ENCODE results near the gene DDX23.
A peak's percentile ranks its signal among the peaks of the same experiment; 100 is the strongest.

The DDX23 gene

DNA sequence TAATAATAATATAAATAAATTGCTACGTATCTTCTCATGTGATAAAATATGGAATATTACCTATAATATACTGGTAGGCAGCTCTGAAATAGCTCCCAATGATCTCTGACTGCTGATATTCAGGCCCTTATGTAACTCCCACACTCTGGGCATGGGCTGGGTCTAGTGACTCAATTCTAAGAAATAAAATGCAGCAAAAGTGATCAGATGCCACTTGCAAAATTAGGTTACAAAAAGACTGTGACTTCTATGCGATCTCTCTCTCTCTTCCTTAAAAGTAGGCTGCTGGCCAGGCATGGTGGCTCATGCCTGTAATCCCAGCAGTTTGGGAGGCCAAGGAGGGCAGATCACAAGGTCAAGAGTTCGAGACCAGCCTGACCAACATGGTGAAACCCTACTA lies 44.0 kb downstream of the DDX23 start:
- Histone ChIP-seq H3K4me3 (ENCODE audit: low read length) (no peak overlapping the region), H3K9me3 (ENCODE audit: control insufficient read depth, low read length) (no peaks in the 10 kb centered on the region), H3K4me1 (ENCODE audit: control insufficient read depth, insufficient read depth, low read length) (peaks cover 14% of the 10 kb centered on the region), H3K27me3 (ENCODE audit: control insufficient read depth, insufficient read depth, low read length) (no peaks in the 10 kb centered on the region), H3K9ac (ENCODE audit: low read length) (no peak overlapping the region), H3K36me3 (ENCODE audit: control insufficient read depth, insufficient read depth, low read length) (no peaks in the 10 kb centered on the region)

DNA sequence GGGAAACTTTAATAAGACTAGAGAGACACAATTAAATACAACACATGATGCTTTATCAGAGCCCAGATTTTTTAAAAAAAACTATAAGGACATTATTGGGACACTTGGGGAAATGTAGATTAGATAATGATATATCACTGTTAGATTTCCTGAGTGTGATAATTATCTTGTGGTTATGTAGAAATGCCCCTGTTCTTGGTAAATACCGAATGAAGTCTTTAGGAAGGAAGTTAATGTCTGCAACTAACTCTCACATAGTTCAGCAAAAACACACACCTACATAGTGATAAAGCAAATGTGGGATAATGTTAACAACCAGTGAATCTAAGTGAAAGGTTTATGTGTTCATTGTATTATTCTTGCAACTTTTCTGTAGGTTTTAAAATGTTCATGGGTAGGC lies 48.3 kb downstream of the DDX23 start:
- Histone ChIP-seq H3K4me3 (ENCODE audit: low read length) (no peak overlapping the region), H3K36me3 (ENCODE audit: control insufficient read depth, insufficient read depth, low read length) (no peaks in the 10 kb centered on the region), H3K27me3 (ENCODE audit: control insufficient read depth, insufficient read depth, low read length) (peaks cover 9% of the 10 kb centered on the region), H3K9me3 (ENCODE audit: control insufficient read depth, low read length) (no peaks in the 10 kb centered on the region), H3K4me1 (ENCODE audit: control insufficient read depth, insufficient read depth, low read length) (no peaks in the 10 kb centered on the region), H3K9ac (ENCODE audit: low read length) (no peak overlapping the region)

DNA sequence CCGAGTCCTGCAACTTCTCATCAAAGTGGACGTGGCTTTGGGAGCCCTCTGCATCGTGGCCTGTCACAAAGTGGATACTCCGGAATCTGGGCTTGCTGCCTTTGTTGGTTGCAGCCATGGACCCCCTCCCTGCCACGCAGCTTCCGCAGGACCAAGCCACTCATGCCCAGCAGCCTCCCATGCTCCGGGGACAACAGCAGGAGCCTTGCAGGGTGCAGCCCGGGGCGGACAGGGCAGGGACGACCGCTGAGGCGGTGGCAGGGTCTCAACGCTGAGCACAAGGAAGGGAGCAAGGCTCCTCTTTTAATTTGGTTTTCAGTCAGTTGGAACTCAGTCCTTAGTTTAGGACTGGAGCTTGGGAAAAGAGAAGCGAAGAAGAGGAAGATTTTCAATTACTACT lies 51.0 kb downstream of the DDX23 start:
- H3K4me3 ChIP-seq (ENCODE audit: low read length) = no peak overlapping the region
- H3K9me3 ChIP-seq (ENCODE audit: control insufficient read depth, low read length) = no peaks in the 10 kb centered on the region
- H3K9ac ChIP-seq (ENCODE audit: low read length) = no peak overlapping the region
- no peaks in the 10 kb centered on the region for H3K36me3 ChIP-seq (ENCODE audit: control insufficient read depth, insufficient read depth, low read length)
- no peaks in the 10 kb centered on the region for H3K4me1 ChIP-seq (ENCODE audit: control insufficient read depth, insufficient read depth, low read length)
- H3K27me3 ChIP-seq (ENCODE audit: control insufficient read depth, insufficient read depth, low read length) = peaks cover 9% of the 10 kb centered on the region

DNA sequence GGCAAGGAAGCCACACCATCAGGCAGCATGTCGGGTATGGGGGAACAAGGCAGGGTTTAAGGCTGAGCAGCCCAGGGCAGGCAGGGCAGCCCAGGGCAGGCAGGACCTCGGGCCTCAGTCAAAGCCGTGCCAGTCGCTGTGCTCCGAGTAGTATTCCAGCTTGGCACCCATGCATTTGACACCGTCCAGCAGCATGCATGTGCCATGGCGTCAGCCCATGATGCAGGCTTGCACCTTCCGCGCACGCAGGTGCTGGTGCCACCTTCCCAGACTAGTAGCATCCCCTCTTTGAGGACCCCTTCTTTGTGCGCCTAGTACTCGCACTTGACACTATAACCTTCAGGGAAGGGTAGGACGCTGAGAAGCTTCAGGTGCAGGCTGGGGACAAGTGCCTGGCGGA lies 51.5 kb downstream of the DDX23 start:
- peaks cover 3% of the 10 kb centered on the region for H3K4me1 ChIP-seq (ENCODE audit: control insufficient read depth, insufficient read depth, low read length)
- H3K9me3 ChIP-seq (ENCODE audit: control insufficient read depth, low read length) = no peaks in the 10 kb centered on the region
- peaks cover 9% of the 10 kb centered on the region for H3K27me3 ChIP-seq (ENCODE audit: control insufficient read depth, insufficient read depth, low read length)

GRCh38 chr12:48796976-48797375 lies 55.0 kb downstream of the DDX23 start:
- H3K9me3 ChIP-seq (ENCODE audit: control insufficient read depth, low read length) = no peaks in the 10 kb centered on the region
- H3K36me3 ChIP-seq (ENCODE audit: control insufficient read depth, insufficient read depth, low read length) = no peaks in the 10 kb centered on the region
- peaks cover 9% of the 10 kb centered on the region for H3K27me3 ChIP-seq (ENCODE audit: control insufficient read depth, insufficient read depth, low read length)
- H3K9ac ChIP-seq (ENCODE audit: low read length) = no peak overlapping the region
- no peak overlapping the region for H3K4me3 ChIP-seq (ENCODE audit: low read length)
- peaks cover 11% of the 10 kb centered on the region for H3K4me1 ChIP-seq (ENCODE audit: control insufficient read depth, insufficient read depth, low read length)

More for the DNA sequence above, 51.5 kb downstream of the DDX23 start:
- Histone ChIP-seq H3K9ac (ENCODE audit: low read length) (no peak overlapping the region), H3K36me3 (ENCODE audit: control insufficient read depth, insufficient read depth, low read length) (no peaks in the 10 kb centered on the region), H3K4me3 (ENCODE audit: low read length) (no peak overlapping the region)

- H3K9ac ChIP-seq (ENCODE audit: low read length) = no peak overlapping the region
- H3K9me3 ChIP-seq (ENCODE audit: control insufficient read depth, low read length) = no peaks in the 10 kb centered on the region
- H3K4me1 ChIP-seq (ENCODE audit: control insufficient read depth, insufficient read depth, low read length) = peaks cover 11% of the 10 kb centered on the region
- H3K36me3 ChIP-seq (ENCODE audit: control insufficient read depth, insufficient read depth, low read length) = no peaks in the 10 kb centered on the region
- peaks cover 9% of the 10 kb centered on the region for H3K27me3 ChIP-seq (ENCODE audit: control insufficient read depth, insufficient read depth, low read length)
- no peak overlapping the region for H3K4me3 ChIP-seq (ENCODE audit: low read length)
These were observed 56.2 kb downstream of the DDX23 start for GRCh38 chr12:48795550-48796455.

DNA sequence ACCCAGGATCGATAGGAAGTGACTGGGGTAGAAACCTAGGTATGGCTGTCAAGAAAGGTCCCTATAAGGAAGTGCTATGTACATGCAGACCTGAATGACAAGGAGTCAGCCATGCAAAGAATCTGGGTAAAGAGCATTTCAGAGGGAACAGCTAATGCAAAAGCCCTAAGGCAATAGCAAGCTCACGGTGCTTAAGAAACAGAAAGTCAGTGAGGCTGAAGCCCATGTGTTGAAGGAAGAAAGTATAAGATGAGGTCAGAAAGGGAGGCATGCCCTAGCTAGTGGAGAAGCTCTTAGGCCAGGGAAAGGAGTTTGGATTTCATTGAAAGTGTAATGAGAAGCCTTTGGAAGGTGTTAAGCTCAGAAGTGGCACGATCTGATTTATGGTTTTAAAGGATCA lies 57.1 kb downstream of the DDX23 start:
- Histone ChIP-seq H3K9ac (ENCODE audit: low read length) (no peak overlapping the region), H3K36me3 (ENCODE audit: control insufficient read depth, insufficient read depth, low read length) (no peaks in the 10 kb centered on the region), H3K4me3 (ENCODE audit: low read length) (no peak overlapping the region), H3K4me1 (ENCODE audit: control insufficient read depth, insufficient read depth, low read length) (peaks cover 19% of the 10 kb centered on the region), H3K27me3 (ENCODE audit: control insufficient read depth, insufficient read depth, low read length) (peaks cover under 1% of the 10 kb centered on the region), H3K9me3 (ENCODE audit: control insufficient read depth, low read length) (no peaks in the 10 kb centered on the region)

- Histone ChIP-seq H3K36me3 (ENCODE audit: control insufficient read depth, insufficient read depth, low read length) (no peaks in the 10 kb centered on the region), H3K4me3 (ENCODE audit: low read length) (no peak overlapping the region), H3K9ac (ENCODE audit: low read length) (no peak overlapping the region), H3K27me3 (ENCODE audit: control insufficient read depth, insufficient read depth, low read length) (no peaks in the 10 kb centered on the region), H3K9me3 (ENCODE audit: control insufficient read depth, low read length) (no peaks in the 10 kb centered on the region), H3K4me1 (ENCODE audit: control insufficient read depth, insufficient read depth, low read length) (peaks cover 21% of the 10 kb centered on the region)
These were observed 58.3 kb downstream of the DDX23 start for GRCh38 chr12:48793696-48794095.

GRCh38 chr12:48789858-48790326 lies 62.1 kb downstream of the DDX23 start:
- H3K9ac ChIP-seq (ENCODE audit: low read length) = peak overlapping the region; percentile 98
- peak overlapping the region; percentile 62 for H3K4me3 ChIP-seq (ENCODE audit: low read length)
- no peaks in the 10 kb centered on the region for H3K36me3 ChIP-seq (ENCODE audit: control insufficient read depth, insufficient read depth, low read length)
- H3K27me3 ChIP-seq (ENCODE audit: control insufficient read depth, insufficient read depth, low read length) = no peaks in the 10 kb centered on the region
- no peaks in the 10 kb centered on the region for H3K9me3 ChIP-seq (ENCODE audit: control insufficient read depth, low read length)
- H3K4me1 ChIP-seq (ENCODE audit: control insufficient read depth, insufficient read depth, low read length) = peaks cover 30% of the 10 kb centered on the region

DNA sequence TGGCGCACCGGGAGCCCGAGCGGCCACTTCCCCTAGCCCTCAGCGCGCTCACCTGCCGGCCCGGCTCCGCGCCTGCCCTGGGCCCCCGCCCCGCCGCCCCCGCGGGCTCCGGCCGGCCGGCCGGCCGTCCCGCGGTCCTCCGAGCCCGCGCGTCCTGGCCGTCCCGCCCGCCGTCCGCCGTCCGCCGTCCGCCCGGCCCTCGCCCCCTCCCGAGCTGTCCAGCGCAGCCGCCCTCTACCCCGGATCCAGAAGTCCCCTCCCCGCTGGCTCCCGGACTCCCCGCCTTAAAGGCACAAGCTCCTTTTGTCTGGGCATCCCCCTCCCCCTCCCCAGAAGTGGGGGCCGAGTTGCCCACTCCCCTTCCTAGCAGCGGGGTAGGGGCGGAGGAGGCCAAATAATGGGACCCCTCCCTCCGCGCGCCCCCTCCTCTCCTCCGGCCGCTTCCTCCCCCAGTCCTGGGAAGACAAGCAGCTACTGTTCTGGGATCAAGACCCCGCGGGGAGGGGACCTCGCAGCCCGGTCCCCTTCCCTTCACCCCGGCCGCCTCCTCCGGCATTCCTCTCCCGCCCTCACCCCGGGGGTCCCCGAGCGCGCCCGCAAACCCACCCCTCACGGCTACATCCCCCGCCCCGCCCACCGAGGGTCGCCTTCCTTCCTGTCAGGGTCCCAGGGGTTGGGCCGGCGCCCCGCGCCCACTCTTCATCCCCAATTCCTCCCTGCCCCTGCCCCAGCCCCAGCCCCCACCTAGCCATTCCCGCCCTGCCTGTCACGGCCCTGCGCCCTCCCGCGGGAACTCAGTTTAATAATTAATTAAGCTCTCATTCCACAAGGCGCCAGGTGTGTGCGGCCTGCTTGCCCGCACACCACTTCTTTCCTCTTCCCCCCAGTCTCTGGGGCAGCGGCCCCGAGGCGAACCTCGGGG lies 62.8 kb downstream of the DDX23 start, which contains the start of gene ADCY6:
Gene ADCY6 (minus strand): TSS at position 236 of the 922 bp plus-strand sequence. CDS start 5,655 bp downstream, outside the sequence.
- no peaks in the 10 kb centered on the region for H3K27me3 ChIP-seq (ENCODE audit: control insufficient read depth, insufficient read depth, low read length)
- H3K9ac ChIP-seq (ENCODE audit: low read length) = peak within 1 kb of the TSS; percentile 98
- H3K9me3 ChIP-seq (ENCODE audit: control insufficient read depth, low read length) = no peaks in the 10 kb centered on the region
- H3K36me3 ChIP-seq (ENCODE audit: control insufficient read depth, insufficient read depth, low read length) = no peaks in the 10 kb centered on the region
- H3K4me3 ChIP-seq (ENCODE audit: low read length) = peak within 1 kb of the TSS; percentile 71
- H3K4me1 ChIP-seq (ENCODE audit: control insufficient read depth, insufficient read depth, low read length) = peaks cover 27% of the 10 kb centered on the region

GRCh38 chr12:48788524-48788853 lies 63.5 kb downstream of the DDX23 start:
- Histone ChIP-seq H3K27me3 (ENCODE audit: control insufficient read depth, insufficient read depth, low read length) (no peaks in the 10 kb centered on the region), H3K9ac (ENCODE audit: low read length) (peak overlapping the region; percentile 83), H3K4me3 (ENCODE audit: low read length) (peak overlapping the region; percentile 54), H3K9me3 (ENCODE audit: control insufficient read depth, low read length) (no peaks in the 10 kb centered on the region), H3K4me1 (ENCODE audit: control insufficient read depth, insufficient read depth, low read length) (peaks cover 27% of the 10 kb centered on the region), H3K36me3 (ENCODE audit: control insufficient read depth, insufficient read depth, low read length) (no peaks in the 10 kb centered on the region)

Data from mucosa of stomach (tissue), 1 donor.